Activated CD8-positive, alpha-beta T cell treated with anti-CD3 and anti-CD28 coated beads, Interleukin-2, amount 10 ng/mL, durations not matched to agents 7 days and 5 days (primary cell): ENCODE data around the gene TTC9B. TPM values are rescaled to one million over a fixed set of nuclear protein-coding genes. Genes with fewer than 3 reads are reported as not detected.

ENCODE experiments used
- ATAC-seq: fragments of 150-1000 bp; cut with Tn5 transposase; one replicate; pipeline ENCODE4 v1.10.0; 2021; ENCODE audit warnings: moderate library complexity
- CTCF ChIA-PET: fragments of 350-600 bp; sonication (Branson Sonifier 250); formaldehyde crosslinking; loops from one replicate; lab custom pipeline; 2021; ENCODE audit warnings: antibody characterized with exemption; lab: Charles Lee
- POLR2A ChIA-PET: fragments of 350-600 bp; sonication (Branson Sonifier 250); formaldehyde crosslinking; loops from one replicate; lab custom pipeline; 2021; ENCODE audit warnings: antibody characterized with exemption; lab: Charles Lee
- DNase-seq: peaks from one replicate; pipeline ENCODE4 v3.0.0-alpha.2; 2020
- H3K27ac Mint-ChIP-seq: one replicate; pipeline ENCODE4 v1.8.0; 2021; ENCODE audit warnings: mild to moderate bottlenecking, mixed read lengths
- H3K27me3 Mint-ChIP-seq: one replicate; pipeline ENCODE4 v1.8.0; 2021; ENCODE audit warnings: low read depth, mixed read lengths
- H3K36me3 Mint-ChIP-seq: one replicate; pipeline ENCODE4 v1.8.0; 2021; ENCODE audit warnings: low read depth, mixed read lengths
- H3K4me1 Mint-ChIP-seq: one replicate; pipeline ENCODE4 v1.8.0; 2021; ENCODE audit warnings: low read depth, mixed read lengths
- H3K4me3 Mint-ChIP-seq: one replicate; pipeline ENCODE4 v1.8.0; 2021; ENCODE audit warnings: mild to moderate bottlenecking, mixed read lengths
- H3K9me3 Mint-ChIP-seq: one replicate; pipeline ENCODE4 v1.8.0; 2022; ENCODE audit warnings: mixed read lengths; ENCODE audit not compliant: insufficient read depth
- total RNA-seq, 2 experiments: library from RNA; stranded (reverse); gene quantifications; one replicate each; pipeline ENCODE4 v1.2.3, GENCODE V29; 2021

Gene TTC9B
- total RNA-seq, 2 experiments from 2014 or later, result not detected

DNA sequence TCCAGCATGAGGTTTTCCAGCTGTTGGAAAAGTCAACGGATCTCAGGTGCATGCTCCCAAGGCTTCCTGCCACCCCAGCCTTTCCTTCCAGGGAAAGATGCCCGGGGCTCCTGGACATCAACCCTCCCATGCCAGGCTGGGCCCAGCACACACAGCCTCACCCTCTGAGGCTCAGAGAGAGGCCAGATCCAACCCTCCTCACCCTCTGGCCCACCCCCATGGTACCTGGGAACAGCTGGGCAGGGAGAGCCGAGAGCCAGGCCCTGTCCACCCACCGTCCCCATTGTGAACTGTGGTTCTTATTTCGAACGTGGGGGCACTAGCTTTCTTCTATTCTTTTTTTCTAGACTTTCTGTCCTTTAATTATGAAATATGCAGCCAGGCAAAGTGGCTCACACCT, 18.2 kb upstream of the TTC9B start:
- no peak overlapping the region for H3K4me3 Mint-ChIP-seq
- ChIA-PET CTCF (no interaction called here), POLR2A (no interaction called here)
- H3K36me3 Mint-ChIP-seq, result peaks cover 22% of the 10 kb centered on the region
- no peaks in the 10 kb centered on the region for H3K27me3 Mint-ChIP-seq
- no peak overlapping the region for H3K27ac Mint-ChIP-seq
- H3K4me1 Mint-ChIP-seq, result no peaks in the 10 kb centered on the region
- ATAC-seq, result no peak
- no peaks in the 10 kb centered on the region for H3K9me3 Mint-ChIP-seq
- no peak for DNase-seq

DNA sequence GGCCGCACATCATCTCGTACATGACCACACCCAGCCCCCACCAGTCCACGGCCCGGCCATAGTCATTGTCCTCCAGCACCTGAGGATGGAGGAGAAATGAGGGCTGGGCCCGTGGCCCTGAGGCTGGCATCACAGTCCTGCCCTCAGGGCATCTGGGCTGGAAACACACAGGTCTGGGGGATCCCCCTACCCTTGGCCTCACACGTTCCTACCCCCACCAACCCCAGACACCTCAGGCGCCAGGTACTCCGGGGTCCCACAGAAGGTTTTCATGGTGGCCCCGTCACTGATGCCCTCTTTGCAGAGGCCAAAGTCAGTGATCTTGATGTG, 17.8 kb upstream of the TTC9B start:
- no peaks in the 10 kb centered on the region for H3K9me3 Mint-ChIP-seq

DNA sequence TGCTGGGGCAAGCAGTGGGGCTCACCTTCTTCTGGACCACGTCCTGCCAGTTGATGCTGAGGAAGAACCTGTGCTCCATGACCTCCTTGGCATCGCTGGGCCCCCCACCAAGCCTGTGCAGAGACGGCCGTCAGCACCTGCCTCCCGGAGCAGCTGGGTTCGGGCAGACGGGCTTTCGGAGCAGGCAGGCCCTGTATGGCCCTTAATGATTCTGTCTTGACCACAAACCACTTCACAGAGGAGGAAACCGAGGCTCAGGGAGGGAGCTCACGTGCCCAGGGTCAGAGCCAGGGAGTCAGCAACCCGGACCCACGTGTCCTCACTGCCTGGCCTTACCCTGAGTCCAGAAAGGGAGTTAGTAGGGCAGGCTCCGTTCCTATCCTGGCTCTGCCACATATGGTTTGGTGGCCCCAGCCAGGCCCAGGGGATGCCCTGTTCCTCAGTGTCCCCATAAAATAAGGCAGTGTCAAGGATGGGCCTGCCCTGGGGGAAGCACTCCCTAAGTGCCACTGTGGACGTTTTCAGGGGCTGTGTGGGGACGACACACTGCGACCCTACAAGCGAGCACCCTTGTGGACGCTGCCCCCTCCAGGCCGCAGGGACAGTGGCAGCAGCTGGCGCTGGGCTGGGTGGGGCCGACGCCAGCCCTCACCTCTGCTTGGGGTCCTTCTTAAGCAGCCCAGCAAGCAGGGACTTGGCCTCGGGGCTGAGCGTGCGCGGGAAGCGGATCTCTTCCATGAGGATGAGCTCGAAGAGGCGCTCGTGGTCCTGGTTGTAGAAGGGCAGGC, 17.2 kb upstream of the TTC9B start:
- no peak overlapping the region for H3K4me3 Mint-ChIP-seq
- H3K4me1 Mint-ChIP-seq, result no peaks in the 10 kb centered on the region
- H3K27ac Mint-ChIP-seq, result no peak overlapping the region
- DNase-seq (no peak), ATAC-seq (no peak)
- ChIA-PET POLR2A (no interaction called here), CTCF (no interaction called here)
- peaks cover 20% of the 10 kb centered on the region for H3K36me3 Mint-ChIP-seq
- H3K9me3 Mint-ChIP-seq, result no peaks in the 10 kb centered on the region
- no peaks in the 10 kb centered on the region for H3K27me3 Mint-ChIP-seq

More for the DNA sequence above, 17.8 kb upstream of the TTC9B start:
- no peak overlapping the region for H3K27ac Mint-ChIP-seq
- H3K27me3 Mint-ChIP-seq, result no peaks in the 10 kb centered on the region
- ATAC-seq, result no peak
- H3K4me3 Mint-ChIP-seq, result no peak overlapping the region
- H3K36me3 Mint-ChIP-seq, result peaks cover 20% of the 10 kb centered on the region
- no peaks in the 10 kb centered on the region for H3K4me1 Mint-ChIP-seq
- ChIA-PET POLR2A (no interaction called here), CTCF (no interaction called here)
- DNase-seq, result no peak

DNA sequence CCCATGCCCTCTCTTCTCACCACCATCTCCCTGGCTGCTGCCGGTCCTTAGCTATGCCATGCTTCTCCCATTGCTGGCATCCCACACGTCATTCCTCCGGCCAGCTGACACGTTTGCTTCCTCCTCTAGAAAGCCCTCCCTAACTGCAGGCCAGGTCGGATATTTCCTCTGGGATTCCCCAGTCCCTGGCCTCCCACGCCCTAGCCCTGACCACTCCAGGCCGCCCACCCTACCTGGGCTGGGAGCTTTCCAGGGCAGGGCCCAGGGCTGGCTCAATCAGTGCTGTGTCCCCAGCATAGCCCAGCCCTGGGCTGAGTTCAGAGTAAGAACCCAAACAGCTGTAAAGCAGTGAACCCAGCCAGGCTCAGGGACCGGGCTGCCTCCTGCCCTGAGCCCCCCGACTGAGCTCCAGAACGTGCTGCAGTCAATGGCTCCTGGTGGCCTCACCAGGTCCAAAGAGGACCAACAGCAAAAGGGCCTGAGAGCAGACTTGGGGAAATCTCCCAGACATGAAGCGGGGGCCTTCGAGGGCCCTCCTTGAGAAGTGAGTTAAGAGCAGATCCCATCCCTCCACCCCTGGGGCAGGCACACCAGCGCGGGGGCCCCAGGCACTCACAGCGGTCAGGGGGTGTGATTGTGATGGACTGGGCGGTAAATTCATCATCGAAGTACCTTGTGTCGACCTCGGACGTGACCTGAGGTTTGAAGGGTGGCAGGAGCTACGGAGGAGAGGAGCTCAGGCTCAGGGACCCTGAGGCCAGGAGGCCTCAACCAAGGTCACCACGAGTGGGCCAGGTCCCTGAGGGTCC, 16.4 kb upstream of the TTC9B start:
- Mint-ChIP-seq H3K9me3 (no peaks in the 10 kb centered on the region), H3K36me3 (peaks cover 17% of the 10 kb centered on the region), H3K4me3 (no peak overlapping the region), H3K27me3 (no peaks in the 10 kb centered on the region), H3K4me1 (peaks cover 4% of the 10 kb centered on the region), H3K27ac (no peak overlapping the region)
- no peak for DNase-seq
- CTCF ChIA-PET, result no interaction called here
- POLR2A ChIA-PET, result no interaction called here
- ATAC-seq, result no peak

DNA sequence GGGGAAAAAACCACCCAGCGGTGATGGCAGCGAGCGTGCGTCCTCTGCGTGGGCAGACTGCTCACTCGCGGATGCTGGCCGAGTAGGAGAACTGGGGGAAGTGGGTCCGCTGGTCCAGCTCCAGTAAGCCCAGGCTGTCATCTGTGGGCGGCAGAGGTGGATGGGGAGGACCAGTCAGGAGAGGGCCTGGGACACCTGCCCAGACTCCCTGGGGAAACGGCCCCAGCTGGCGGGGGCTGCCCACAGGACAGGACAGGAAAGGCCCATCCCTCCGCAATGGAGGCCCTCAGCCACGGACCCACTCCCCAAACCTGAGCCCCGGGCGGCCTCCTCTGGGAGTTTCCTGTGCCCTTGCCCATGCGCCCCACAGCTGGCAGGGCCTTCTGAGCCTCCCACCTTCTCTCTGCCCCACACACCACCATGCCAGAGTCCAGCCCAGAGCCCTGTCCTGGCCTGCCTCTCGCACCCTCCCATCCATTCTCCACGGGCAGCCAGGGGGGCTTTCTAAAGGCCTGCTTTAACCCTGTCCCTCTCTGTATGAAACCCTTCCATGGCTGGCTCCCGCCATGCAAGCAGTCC, 15.7 kb upstream of the TTC9B start:
- ATAC-seq (no peak), DNase-seq (no peak)
- H3K4me3 Mint-ChIP-seq, result no peak overlapping the region
- H3K27me3 Mint-ChIP-seq, result no peaks in the 10 kb centered on the region
- no peak overlapping the region for H3K27ac Mint-ChIP-seq
- ChIA-PET CTCF (no interaction called here), POLR2A (no interaction called here)
- peaks cover 11% of the 10 kb centered on the region for H3K36me3 Mint-ChIP-seq
- no peaks in the 10 kb centered on the region for H3K9me3 Mint-ChIP-seq
- H3K4me1 Mint-ChIP-seq, result peaks cover 7% of the 10 kb centered on the region

DNA sequence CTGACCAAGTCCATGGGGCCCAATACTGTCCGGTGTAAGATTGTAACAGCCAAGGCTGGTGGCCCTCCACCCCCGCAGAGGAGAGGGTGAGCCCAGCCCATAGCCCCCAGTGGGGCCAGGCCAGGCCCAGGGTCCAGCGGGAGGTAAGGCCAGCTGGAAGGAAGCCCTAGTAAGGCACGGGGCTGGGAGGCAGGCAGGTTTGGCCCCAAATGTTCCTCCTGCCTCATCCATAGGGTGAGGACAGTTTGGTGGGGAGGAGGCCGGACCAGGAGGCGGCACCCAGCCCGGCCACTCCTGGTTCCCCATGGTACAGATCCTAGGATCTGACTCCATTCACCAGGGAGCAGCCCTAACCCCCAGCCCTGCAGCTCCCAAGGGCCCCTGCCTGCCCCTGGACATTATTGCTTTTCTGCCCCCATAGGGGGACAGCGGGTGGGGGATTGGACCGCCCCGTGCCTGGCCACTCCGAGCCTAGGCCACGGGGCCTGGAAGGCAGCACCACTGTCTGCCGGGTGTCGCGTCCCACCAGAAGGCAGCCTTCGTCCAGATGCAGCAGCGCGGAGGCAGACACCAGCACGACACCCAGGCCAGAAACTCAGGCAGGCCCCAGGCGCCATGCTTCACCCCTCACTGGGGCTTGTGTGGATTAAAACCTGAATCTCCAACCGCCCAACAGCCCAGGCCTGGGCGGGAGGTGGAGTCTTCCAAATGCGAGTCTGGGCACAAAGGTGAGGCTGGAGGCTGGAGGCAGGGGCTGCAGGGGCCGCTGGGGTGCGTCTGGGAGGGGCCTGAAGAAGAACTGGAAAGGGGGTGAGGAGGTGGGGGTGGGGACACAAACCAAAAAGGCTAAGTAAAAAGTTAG, 15.0 kb upstream of the TTC9B start:
- Mint-ChIP-seq H3K27me3 (peaks cover 2% of the 10 kb centered on the region), H3K27ac (no peak overlapping the region), H3K36me3 (peaks cover 11% of the 10 kb centered on the region), H3K4me3 (no peak overlapping the region), H3K4me1 (peaks cover 7% of the 10 kb centered on the region), H3K9me3 (no peaks in the 10 kb centered on the region)
- CTCF ChIA-PET, result no interaction called here
- POLR2A ChIA-PET, result no interaction called here
- no peak for ATAC-seq
- DNase-seq, result no peak

DNA sequence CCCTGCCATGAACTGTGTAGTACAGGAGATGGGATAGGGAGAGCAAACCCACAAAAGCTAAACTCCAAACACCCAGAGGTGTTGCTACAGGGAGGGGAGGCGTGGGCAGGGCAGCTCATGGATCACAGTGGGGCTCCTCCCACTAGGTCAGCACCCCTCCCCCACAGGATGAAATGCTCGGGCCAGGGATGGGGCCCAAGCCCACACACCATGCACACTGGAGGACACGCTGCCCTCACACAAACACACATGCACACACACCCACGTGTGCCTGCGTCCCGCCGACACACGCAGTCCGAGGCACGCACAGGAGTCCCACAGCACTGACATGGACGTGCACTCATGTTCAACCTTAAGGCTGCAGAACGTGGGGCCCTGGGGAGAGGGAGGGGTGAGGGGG, 14.3 kb upstream of the TTC9B start:
- ATAC-seq, result no peak
- CTCF ChIA-PET, result no interaction called here
- H3K36me3 Mint-ChIP-seq, result peaks cover 11% of the 10 kb centered on the region
- peaks cover 7% of the 10 kb centered on the region for H3K4me1 Mint-ChIP-seq
- peaks cover 4% of the 10 kb centered on the region for H3K27me3 Mint-ChIP-seq
- DNase-seq, result no peak
- no peak overlapping the region for H3K4me3 Mint-ChIP-seq
- no peaks in the 10 kb centered on the region for H3K9me3 Mint-ChIP-seq
- no peak overlapping the region for H3K27ac Mint-ChIP-seq
- POLR2A ChIA-PET, result no interaction called here

DNA sequence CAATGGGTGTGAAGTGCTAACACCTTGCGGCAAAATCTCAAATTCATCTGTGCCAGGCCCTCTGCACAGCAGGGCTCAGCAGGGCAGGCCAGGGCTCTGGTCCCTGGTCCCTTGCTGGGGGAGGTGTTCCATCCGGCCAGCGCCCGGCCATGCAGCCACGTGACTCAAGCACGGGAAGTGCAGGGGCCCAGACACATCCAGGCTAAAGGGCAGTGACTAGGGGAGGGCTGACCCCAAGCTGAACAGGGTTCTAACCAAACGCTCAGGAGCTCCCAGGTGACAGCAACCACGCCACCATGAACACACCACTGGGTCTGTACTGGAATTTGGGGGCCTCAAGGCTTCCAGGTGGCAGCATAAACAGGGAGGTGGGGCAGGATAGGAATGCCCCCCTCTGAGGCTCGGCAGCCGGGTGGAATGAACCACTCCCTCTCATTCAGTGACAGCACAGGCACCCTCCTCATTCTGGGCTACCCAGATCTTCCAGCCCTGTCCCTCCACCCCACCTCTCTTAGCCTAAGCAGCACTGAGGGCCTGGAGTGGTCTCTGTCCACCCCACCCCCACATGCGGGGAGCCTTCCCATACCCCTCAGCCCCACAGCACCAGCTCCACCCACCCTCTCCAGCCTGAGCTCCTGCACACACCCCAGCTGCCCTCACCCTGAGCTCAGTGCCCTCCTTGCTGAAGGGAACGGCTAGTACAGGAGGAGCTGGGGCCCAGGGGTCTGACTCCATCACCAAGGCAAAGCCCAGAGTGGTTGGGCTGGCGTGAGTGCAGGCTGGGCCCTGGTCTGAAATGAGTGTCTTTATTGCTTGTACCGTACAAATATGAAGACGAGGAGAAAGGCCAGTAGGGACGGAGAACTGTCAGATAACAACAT, 13.6 kb upstream of the TTC9B start:
- no peak for ATAC-seq
- H3K27ac Mint-ChIP-seq, result no peak overlapping the region

DNA sequence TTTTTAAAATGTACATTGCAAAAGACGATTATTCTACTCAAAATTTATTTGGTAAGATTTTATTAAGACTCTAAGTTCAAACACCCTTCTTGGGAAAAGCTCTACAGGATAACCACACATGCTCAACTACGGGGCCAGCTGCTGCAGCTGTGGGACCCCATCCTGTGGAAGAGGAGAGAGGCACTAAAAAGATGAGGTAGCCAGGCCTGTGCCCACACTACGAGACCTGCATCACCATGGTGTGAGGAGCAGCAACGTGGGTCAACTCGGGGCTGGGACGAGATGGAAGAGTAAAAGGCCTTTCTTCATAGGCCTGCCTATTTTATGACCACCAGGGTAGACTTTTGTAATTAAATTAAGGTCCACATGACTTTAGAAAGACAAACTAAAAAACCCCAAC, 12.9 kb upstream of the TTC9B start:
- no peaks in the 10 kb centered on the region for H3K9me3 Mint-ChIP-seq
- peaks cover 6% of the 10 kb centered on the region for H3K36me3 Mint-ChIP-seq
- CTCF ChIA-PET, result no interaction called here
- ATAC-seq, result no peak
- H3K27me3 Mint-ChIP-seq, result peaks cover 14% of the 10 kb centered on the region
- POLR2A ChIA-PET, result no interaction called here
- peaks cover 8% of the 10 kb centered on the region for H3K4me1 Mint-ChIP-seq
- no peak for DNase-seq
- H3K4me3 Mint-ChIP-seq, result no peak overlapping the region
- no peak overlapping the region for H3K27ac Mint-ChIP-seq

More for the DNA sequence above, 13.6 kb upstream of the TTC9B start:
- ChIA-PET POLR2A (no interaction called here), CTCF (no interaction called here)
- H3K27me3 Mint-ChIP-seq, result peaks cover 10% of the 10 kb centered on the region
- H3K36me3 Mint-ChIP-seq, result peaks cover 7% of the 10 kb centered on the region
- DNase-seq, result no peak
- H3K4me3 Mint-ChIP-seq, result no peak overlapping the region
- no peaks in the 10 kb centered on the region for H3K9me3 Mint-ChIP-seq
- peaks cover 7% of the 10 kb centered on the region for H3K4me1 Mint-ChIP-seq

DNA sequence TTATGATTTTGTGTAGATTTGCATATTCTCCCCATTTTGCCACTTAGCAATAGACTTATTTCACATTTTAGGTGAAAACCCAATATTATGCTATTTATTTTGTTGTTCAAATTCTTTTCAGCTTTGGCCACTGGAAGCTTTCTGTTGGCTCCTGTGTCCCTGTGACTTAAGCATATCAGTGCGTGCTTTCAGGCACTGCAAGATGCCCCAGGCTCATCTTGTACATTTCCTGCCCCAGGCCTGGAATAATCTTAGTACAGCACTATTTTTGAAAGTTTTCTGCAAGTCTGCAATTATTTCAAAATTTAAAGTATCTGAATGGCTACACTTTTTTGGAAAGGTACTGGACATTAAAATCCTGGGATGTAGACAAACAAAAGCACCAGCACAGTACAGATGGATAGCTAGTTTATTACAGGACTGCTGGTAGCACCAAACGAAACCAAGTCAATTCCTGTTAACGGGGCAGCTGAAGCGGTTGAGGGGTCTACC, 11.8 kb upstream of the TTC9B start:
- CTCF ChIA-PET, result interaction anchor here (1.0 kb wide), 1 partner anchor 64 kb away, joined by 3 read pairs; no protein-coding TSS in a partner anchor
- DNase-seq (no peak), ATAC-seq (no peak)
- H3K9me3 Mint-ChIP-seq, result no peaks in the 10 kb centered on the region
- peaks cover 23% of the 10 kb centered on the region for H3K27me3 Mint-ChIP-seq
- H3K4me1 Mint-ChIP-seq, result peaks cover 13% of the 10 kb centered on the region
- H3K27ac Mint-ChIP-seq, result no peak overlapping the region
- peaks cover 4% of the 10 kb centered on the region for H3K36me3 Mint-ChIP-seq
- H3K4me3 Mint-ChIP-seq, result no peak overlapping the region
- POLR2A ChIA-PET, result no interaction called here

DNA sequence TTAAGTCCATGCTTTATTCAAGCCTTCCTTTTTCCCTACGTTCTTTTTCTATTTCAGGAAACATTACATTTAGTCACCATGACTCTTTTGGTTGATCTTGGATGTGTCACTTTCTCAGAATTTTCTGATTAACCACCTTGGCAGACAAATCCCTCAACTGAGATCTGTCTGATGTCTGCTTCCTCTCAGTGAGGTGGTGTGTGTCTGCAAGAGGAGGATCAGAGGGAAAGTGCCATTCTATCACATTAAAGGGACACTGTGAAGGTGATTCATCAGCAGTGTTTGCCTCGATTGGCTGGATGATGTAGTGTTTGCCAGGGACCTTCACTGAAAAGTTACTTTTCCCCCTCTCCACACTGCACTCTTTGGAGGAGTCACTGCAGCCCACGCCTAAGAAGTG, 11.3 kb upstream of the TTC9B start:
- Mint-ChIP-seq H3K36me3 (peaks cover 1% of the 10 kb centered on the region), H3K27me3 (peaks cover 26% of the 10 kb centered on the region), H3K9me3 (no peaks in the 10 kb centered on the region), H3K27ac (no peak overlapping the region), H3K4me3 (no peak overlapping the region), H3K4me1 (peaks cover 13% of the 10 kb centered on the region)
- CTCF ChIA-PET, result interaction anchor here (1.0 kb wide), 1 partner anchor 63 kb away, joined by 3 read pairs; no protein-coding TSS in a partner anchor
- ATAC-seq (no peak), DNase-seq (no peak)
- POLR2A ChIA-PET, result no interaction called here
